OCI-LY7 (cell line): ENCODE results near the gene LMO4. TPM values are rescaled to one million over a fixed set of nuclear protein-coding genes. Genes with fewer than 3 reads are reported as not detected.
A peak's percentile ranks its signal among the peaks of the same experiment; 100 is the strongest.

Experiments used
- BruUV-seq: library from RNA; stranded (reverse); fragments of 400-500 nt; replicated peaks from 2 replicates; lab custom pipeline; 2021; lab: Mats Ljungman, UMichigan
- CTCF ChIA-PET: fragments of 300-600 bp; sonication (Branson Sonifier 250); formaldehyde crosslinking; loops from one replicate; lab custom pipeline; 2022; ENCODE audit warnings: antibody characterized with exemption; ENCODE audit not compliant: unreplicated experiment; lab: Charles Lee
- POLR2A ChIA-PET: fragments of 300-600 bp; sonication (Branson Sonifier 250); formaldehyde crosslinking; loops from one replicate; lab custom pipeline; 2022; ENCODE audit warnings: antibody characterized with exemption; lab: Charles Lee
- DNase-seq: peaks from one replicate; pipeline ENCODE4 v3.0.0-alpha.2; 2015; ENCODE audit warnings: low spot score
- H2AFZ ChIP-seq: fragments of 200-600 bp; sonication (generic), shearing (Covaris generic); 2 replicates; pipeline ENCODE4 v1.6.1; 2014; ENCODE audit warnings: mild to moderate bottlenecking, antibody characterized with exemption, low read length, moderate library complexity
- H3K27ac ChIP-seq: fragments of 200-600 bp; sonication (generic); 2 replicates; pipeline ENCODE4 v1.5.1; 2014; ENCODE audit warnings: mixed run types, low read depth, mild to moderate bottlenecking, moderate library complexity, low read length, inconsistent platforms; ENCODE audit not compliant: poor library complexity, severe bottlenecking
- H3K36me3 ChIP-seq: fragments of 200-600 bp; sonication (generic); 2 replicates; pipeline ENCODE4 v1.6.1; 2014; ENCODE audit warnings: mild to moderate bottlenecking, antibody characterized with exemption, low read length, moderate library complexity, mixed read lengths; ENCODE audit not compliant: insufficient read depth
- H3K4me1 ChIP-seq: fragments of 200-600 bp; sonication (generic); 2 replicates; pipeline ENCODE4 v1.5.1; 2014; ENCODE audit warnings: mild to moderate bottlenecking, low read length; ENCODE audit not compliant: insufficient read depth, poor library complexity, severe bottlenecking
- H3K4me2 ChIP-seq: fragments of 200-600 bp; sonication (generic); 2 replicates; pipeline ENCODE4 v1.6.1; 2014; ENCODE audit warnings: mild to moderate bottlenecking, low read length
- H3K4me3 ChIP-seq: fragments of 200-600 bp; sonication (generic); 2 replicates; pipeline ENCODE4 v1.5.1; 2014; ENCODE audit warnings: mild to moderate bottlenecking, low read depth, low read length; ENCODE audit not compliant: poor library complexity, severe bottlenecking
- H3K79me2 ChIP-seq: fragments of 200-600 bp; sonication (generic); 2 replicates; pipeline ENCODE4 v1.6.1; 2016; ENCODE audit warnings: low read depth, mild to moderate bottlenecking, low read length, moderate library complexity, mixed read lengths; ENCODE audit not compliant: insufficient read depth
- H3K9me2 ChIP-seq: fragments of 200-600 bp; sonication (generic); 2 replicates; pipeline ENCODE4 v1.6.1; 2016; ENCODE audit warnings: mild to moderate bottlenecking, low read length, mixed read lengths; ENCODE audit not compliant: insufficient read depth
- H3K9me3 ChIP-seq: fragments of 200-600 bp; sonication (generic); 2 replicates; pipeline ENCODE4 v1.6.1; 2014; ENCODE audit warnings: mild to moderate bottlenecking, mixed run types, low read length, mixed read lengths
- H4K20me1 ChIP-seq: fragments of 200-600 bp; sonication (generic); 2 replicates; pipeline ENCODE4 v1.6.1; 2014; ENCODE audit warnings: mild to moderate bottlenecking, antibody characterized with exemption, low read length, moderate library complexity, mixed read lengths; ENCODE audit not compliant: insufficient read depth
- EZH2phosphoT487 ChIP-seq: fragments of 200-600 bp; sonication (generic); IDR thresholded peaks from 2 replicates; pipeline ENCODE4 v1.6.1; 2018; ENCODE audit warnings: low read depth, borderline replicate concordance, mild to moderate bottlenecking, mixed run types, antibody characterized with exemption, low read length, moderate library complexity, mixed read lengths
- intact Hi-C: fragments of 100-400 bp; cut with micrococcal nuclease; formaldehyde crosslinking; loops from one replicate; pipeline ENCODE4 v1.10.0; 2022; ENCODE audit not compliant: unreplicated experiment
- total RNA-seq, 2 experiments: library from RNA; depleted of rRNA in 1 of 2; stranded (reverse); fragments of >200 nt in 1 of 2; shearing (Covaris generic) in 1 of 2; gene quantifications; 2 replicates each; pipeline ENCODE4 v1.2.3, GENCODE V29; 2014 to 2022
- TF ChIP-seq, protein P1 (sequence below): fragments of 200-600 bp; sonication (generic); conservative IDR thresholded peaks from 2 replicates; pipeline ENCODE4 v1.5.1; 2014; ENCODE audit warnings: mild to moderate bottlenecking, antibody characterized with exemption, low read length, moderate library complexity, mixed read lengths

The LMO4 gene
- total RNA-seq, 2 experiments from 2014 or later, result 19.9 to 35.8 TPM

DNA sequence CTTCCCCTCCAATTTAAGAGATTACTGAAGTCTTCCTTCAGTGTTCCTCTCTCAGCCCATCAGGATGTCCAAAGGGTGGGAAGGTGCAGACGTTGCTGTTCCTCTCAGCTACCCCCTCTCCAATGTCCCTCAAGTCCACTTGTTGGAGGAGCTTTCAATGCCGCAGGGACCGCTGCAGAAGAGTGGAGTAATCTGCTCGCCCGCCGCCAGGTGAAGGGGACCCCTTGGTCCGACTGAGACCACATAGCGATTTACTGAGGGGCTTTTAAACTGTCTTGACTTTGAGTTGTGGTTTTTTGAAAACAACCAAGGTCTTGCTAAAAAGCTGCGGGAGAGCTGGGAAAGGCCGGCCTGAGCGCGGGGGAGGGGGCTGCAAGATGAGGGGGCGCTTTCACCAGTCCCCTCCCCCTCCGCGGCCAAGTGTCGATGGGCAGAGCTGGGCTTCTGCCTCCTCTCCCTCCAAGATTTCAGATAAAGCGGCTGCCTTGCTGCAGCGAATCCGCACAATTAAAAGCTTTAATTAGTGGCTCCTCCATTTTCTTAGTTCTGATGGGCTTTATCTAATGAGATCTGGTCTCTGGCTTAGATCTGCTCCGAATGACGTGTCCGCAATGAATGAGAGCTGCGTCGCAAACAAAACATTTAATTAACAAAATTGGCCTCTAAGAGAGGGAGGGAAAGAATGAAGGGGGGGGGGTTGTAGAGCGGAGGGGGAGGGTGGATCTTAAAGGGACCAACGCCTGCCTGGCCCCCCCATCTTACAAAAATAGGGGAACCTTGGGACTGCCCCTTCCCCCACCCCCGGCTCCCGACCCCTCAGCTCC, 5.9 kb downstream of the LMO4 start:
- H4K20me1 ChIP-seq, result peaks cover 20% of the 10 kb centered on the region; the same call in 1 of the 2 replicates
- H3K4me2 ChIP-seq, result peak overlapping the region; percentile 85
- DNase-seq, result peak; percentile 30
- no peaks in the 10 kb centered on the region for H3K9me3 ChIP-seq
- ChIA-PET CTCF (interaction anchor here (0.5 to 1.1 kb wide), 4 partner anchors 8 to 1650 kb away, joined by 3 to 5 read pairs (median 4); no protein-coding TSS in a partner anchor), POLR2A (interaction anchor here (0.6 to 2.1 kb wide), 13 partner anchors 8 to 421 kb away, joined by 3 to 15 read pairs (median 4); no protein-coding TSS in a partner anchor)
- peak overlapping the region; percentile 52 for H2AFZ ChIP-seq
- intact Hi-C loops, result loop anchor here (2.0 to 10.0 kb wide), 2 partner anchors 1350 to 1550 kb away; partner anchors contain the start of gene PKN2
- H3K9me2 ChIP-seq, result no peaks in the 10 kb centered on the region
- H3K4me3 ChIP-seq, result peak overlapping the region; percentile 67
- TSS peak; percentile 83 for BruUV-seq
- H3K4me1 ChIP-seq, result peaks cover 39% of the 10 kb centered on the region
- H3K27ac ChIP-seq, result no peak overlapping the region
- H3K79me2 ChIP-seq, result no peaks in the 10 kb centered on the region
- peaks cover 8% of the 10 kb centered on the region; the same call in 1 of the 2 replicates for H3K36me3 ChIP-seq
- TF ChIP-seq, protein P1, sequence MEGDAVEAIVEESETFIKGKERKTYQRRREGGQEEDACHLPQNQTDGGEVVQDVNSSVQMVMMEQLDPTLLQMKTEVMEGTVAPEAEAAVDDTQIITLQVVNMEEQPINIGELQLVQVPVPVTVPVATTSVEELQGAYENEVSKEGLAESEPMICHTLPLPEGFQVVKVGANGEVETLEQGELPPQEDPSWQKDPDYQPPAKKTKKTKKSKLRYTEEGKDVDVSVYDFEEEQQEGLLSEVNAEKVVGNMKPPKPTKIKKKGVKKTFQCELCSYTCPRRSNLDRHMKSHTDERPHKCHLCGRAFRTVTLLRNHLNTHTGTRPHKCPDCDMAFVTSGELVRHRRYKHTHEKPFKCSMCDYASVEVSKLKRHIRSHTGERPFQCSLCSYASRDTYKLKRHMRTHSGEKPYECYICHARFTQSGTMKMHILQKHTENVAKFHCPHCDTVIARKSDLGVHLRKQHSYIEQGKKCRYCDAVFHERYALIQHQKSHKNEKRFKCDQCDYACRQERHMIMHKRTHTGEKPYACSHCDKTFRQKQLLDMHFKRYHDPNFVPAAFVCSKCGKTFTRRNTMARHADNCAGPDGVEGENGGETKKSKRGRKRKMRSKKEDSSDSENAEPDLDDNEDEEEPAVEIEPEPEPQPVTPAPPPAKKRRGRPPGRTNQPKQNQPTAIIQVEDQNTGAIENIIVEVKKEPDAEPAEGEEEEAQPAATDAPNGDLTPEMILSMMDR, result no peak
- TF ChIP-seq EZH2phosphoT487, result no peak

DNA sequence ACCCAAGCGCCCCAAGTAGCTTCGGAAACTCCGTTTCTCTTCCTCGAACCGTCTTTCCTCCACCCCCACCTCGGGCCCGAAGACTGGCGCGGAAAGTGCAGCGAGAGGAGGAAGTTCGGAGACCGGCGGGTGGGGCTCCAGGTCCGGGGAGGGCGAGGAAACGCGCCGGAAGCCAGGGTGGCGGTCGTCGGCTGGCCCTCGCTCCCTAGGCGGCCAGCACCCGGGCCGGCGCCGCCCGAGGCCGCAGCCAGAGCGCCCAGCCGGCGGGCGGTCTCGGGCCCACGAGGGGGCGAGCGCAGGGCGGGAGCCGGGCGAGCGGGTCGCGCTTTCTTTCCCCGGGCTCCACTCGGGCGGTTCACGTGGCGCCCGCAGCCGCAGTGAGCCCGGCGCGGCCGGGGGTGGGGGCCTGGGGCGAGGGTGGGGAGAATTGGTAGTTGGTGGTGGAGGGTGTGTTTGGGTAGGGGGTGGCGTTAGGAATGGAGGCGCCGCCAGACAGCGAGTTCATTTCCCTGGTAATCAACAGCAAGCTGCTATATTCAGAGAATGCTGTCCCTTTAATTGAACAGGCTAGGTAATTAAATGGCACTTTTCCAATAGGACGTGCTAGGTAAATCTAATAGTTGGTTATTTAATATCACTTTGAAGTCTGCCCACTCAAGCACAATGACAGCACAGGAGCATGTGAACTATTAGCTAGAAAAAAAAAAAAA, 6.7 kb downstream of the LMO4 start:
- peaks cover 12% of the 10 kb centered on the region; the same call in 1 of the 2 replicates for H4K20me1 ChIP-seq
- H3K4me1 ChIP-seq, result peaks cover 32% of the 10 kb centered on the region
- no peaks in the 10 kb centered on the region for H3K9me3 ChIP-seq
- intact Hi-C loops, result loop anchor here (2.0 to 10.0 kb wide), 2 partner anchors 1349 to 1549 kb away; partner anchors contain the start of gene PKN2
- BruUV-seq, result no TSS peak
- H3K9me2 ChIP-seq, result no peaks in the 10 kb centered on the region
- H3K4me3 ChIP-seq, result peak overlapping the region; percentile 67
- H3K27ac ChIP-seq, result no peak overlapping the region
- TF ChIP-seq, protein P1, result 0 out of 2 replicates have a peak, but pooled peaks have one; percentile 19
- no peak for TF ChIP-seq EZH2phosphoT487
- peak overlapping the region; percentile 85 for H3K4me2 ChIP-seq
- H2AFZ ChIP-seq, result peak overlapping the region; percentile 52
- ChIA-PET CTCF (interaction anchor here (0.6 to 1.1 kb wide), 4 partner anchors 9 to 1649 kb away, joined by 3 to 5 read pairs (median 4); no protein-coding TSS in a partner anchor), POLR2A (interaction anchor here (0.6 to 2.1 kb wide), 15 partner anchors 8 to 455 kb away, joined by 3 to 15 read pairs (median 4); no protein-coding TSS in a partner anchor)
- peak; percentile 77 for DNase-seq
- no peaks in the 10 kb centered on the region for H3K79me2 ChIP-seq
- H3K36me3 ChIP-seq, result peaks cover 12% of the 10 kb centered on the region
